HG03196 (cell line): ENCODE measurements around the gene LENG8.
"Not testable (repeated sequence)": the region's sequence is repeated elsewhere in the genome, so short reads cannot be mapped to it uniquely, and the experiment has no call there.

ENCODE experiments used
- ATAC-seq: cut with Tn5 transposase; IDR thresholded peaks from one replicate; pipeline ENCODE4 v1.9.1; 2021; ENCODE audit not compliant: unreplicated experiment

Gene LENG8

DNA sequence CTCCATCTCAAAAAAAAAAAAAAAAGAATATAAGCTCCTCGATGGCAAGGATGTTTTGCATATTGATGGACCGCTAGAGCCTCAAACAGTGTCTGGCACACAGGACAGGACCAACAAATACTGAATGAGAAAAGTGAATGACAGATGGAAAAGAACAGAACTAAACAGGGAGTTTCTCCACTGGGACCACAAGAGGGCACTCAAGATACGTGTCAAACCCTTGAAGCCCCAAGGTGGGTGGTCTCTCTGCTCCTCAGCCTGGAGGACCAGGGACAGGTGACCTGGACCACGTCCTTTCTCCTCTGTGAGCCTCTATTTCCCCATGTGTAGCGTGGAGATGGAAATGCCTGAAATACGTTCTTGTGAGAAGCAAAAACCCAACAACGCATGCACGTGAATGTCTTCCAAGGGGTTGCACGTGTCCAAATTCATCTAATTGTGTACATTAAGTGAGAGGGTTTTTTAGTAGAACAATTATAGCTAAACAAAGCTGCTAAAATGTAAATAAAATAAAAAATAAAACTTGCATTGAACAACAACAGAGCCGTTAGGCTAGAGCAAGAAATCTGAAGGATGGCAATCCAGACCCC, 29.8 kb downstream of the LENG8 start:
- ATAC-seq, result no peak

DNA sequence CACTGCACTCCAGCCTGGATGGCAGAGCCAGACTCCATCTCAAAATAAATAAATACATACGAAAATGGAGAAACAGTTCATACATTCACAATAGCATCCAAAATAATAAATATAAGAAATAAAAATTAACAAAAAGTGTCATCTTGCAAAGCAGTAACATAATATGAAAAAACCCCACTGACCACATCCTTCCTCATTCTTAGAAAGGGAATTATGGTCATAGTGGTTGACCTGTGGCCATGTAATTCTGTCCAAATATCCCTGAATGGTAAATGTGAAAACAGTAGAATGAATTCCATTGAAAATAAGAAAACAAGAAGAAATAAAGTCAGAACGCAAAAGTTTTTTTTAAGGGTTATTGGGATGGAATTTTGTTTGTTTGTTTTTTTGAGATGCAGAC, 31.1 kb downstream of the LENG8 start:
- ATAC-seq, result no peak

DNA sequence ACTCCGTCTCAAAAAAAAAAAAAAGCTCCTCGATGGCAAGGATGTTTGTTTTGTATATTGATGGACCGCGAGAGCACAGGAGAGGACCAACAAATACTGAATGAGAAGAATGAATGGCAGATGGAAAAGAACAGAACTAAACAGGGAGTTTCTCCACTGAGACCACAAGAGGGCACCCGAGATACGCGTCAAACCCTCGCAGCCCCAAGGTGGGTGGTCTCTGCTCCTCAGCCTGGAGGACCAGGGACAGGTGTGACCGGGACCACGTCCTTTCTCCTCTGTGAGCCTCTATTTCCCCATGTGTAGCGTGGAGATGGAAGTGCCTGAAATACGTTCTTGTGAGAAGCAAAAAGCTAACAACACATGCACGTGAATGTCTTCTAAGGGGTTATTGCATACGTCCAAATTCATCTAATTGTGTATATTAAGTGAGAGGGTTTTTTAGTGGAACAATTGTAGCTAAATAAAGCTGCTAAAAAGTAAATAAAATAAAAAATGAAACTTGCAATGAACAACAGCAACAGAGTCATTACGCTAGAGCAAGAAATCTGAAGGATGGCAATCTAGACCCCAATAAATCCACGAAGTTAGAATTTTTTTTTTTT, 32.4 kb downstream of the LENG8 start:
- ATAC-seq, result no peak

DNA sequence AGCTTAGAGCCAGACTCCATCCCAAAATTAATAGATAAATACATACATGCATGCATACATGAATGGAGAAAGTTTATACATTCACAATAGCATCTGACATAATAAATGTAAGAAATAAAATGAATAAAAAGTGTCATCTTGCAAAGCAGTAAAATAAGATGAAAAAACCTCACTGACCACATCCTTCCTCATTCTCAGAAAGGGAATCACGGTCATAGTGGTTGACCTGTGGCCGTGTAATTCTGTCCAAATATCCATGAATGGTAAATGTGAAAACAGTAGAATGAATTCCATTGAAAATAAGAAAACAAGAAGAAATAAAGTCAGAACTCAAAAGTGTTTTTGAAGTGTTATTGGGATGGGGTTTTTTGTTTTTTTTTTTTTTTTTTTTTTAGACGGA, 33.9 kb downstream of the LENG8 start:
- ATAC-seq, result no peak

DNA sequence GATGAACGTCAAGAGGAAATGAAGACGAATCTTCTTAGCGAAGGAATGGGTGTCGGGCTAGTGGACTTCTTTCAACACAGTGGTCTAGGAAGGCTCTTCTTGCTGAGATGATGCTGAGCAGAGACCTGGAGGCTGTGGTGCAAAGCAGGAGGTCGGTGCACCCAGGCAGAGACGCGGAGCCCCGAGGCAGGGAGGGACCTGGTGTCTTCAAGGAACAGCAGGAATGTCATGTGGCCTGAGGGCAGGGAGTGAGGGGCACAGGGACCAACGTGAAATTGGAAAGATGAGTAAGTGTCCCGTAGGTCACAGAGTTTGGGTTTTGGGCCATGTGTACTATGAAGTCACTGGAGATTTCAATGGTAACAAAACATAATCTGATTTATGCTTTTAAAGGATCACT, 35.5 kb downstream of the LENG8 start:
- ATAC-seq, result no peak

DNA sequence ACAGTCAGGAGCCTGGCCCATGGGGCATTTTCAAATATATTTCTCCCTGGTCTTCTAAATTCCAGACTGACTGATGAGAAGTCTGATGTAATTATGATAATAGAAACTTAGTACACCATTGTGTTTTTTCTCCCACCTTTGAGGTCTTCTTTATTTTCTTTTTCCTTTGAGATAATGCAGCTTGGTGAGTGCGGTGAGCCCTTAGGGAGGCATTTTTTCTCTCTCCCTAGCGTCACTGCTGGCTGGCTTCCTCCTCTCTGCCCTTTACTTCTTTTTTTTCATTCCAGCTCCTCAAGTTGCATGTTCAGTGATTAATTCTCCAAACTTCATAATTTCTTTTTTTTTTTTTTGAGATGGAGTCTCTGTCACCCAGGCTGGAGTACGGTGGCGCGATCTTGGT, 36.9 kb downstream of the LENG8 start:
- no peak for ATAC-seq

DNA sequence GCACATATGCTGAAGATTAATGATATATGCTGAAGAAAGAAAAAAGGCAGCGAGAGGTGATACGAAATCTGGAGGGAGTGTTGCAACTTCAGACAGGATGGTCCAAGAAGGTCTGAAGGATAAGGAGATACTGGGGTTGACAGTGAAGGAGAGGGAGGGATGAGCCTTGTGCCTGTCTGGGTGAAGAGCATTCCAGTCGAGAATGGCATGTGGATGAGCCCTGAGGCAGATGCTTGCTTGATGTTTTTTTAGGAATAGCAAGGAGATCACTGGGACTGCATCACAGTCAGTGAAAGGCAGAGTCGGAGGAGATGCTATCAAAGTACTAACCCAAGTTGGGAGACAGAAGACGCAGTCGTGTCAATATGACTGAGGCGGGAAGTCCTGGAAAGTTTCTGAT, 40.3 kb downstream of the LENG8 start:
- no peak for ATAC-seq

DNA sequence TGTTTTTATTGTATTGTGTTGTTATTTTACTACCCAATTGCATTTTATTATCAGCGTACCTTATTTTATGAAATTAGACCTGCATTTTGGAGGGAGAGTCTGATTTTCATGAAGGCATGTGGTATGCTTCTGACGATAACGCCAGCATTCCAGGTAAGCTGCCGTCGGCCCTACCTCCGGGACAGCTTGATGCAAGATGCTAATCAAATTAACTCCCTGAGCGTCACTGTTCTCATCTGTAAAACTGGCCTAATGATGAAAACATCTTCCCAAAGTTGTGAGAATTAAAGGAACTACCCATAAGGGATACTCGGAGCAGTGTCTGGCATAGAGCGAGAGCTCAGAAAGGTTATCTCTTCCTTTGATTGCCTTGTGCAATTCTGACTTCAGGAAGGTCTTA, 40.8 kb downstream of the LENG8 start:
- ATAC-seq, result no peak

DNA sequence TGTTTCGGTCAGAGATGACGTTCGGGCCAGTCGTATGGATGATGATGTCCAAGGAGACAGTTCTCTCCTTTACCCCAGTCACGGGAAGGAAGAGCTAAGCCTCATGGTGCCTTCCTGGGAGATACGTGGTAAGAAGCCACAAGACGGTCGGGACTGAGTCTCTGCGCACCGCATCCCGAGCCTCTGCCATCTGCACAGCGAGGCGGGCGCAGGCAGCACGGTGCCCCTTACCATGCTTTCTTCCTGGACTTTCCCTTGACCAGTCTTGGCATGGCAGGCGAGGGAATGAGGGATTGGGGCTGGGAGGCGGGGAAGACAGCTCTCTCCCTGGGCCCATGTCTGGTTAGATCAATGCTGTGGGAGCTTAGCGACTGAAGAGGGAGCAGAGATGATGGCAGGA, 43.6 kb downstream of the LENG8 start:
- no peak for ATAC-seq

DNA sequence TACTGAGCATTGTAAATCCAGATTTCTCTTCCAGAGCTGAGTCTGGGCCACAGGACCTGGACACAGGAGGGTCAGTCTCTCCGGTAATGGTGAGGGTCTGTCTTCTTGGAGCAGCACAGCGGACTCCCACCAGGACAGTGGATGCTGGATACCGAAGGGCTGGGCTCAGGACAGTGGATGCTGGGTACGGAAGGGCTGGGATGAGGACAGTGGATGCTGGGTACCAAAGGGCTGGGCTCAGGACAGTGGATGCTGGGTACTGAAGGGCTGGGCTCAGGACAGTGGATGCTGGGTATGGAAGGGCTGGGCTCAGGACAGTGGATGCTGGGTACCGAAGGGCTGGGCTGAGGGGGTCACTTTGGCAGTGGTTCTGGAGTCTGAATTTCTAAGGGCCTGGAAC, 44.1 kb downstream of the LENG8 start:
- not testable (repeated sequence) for ATAC-seq

DNA sequence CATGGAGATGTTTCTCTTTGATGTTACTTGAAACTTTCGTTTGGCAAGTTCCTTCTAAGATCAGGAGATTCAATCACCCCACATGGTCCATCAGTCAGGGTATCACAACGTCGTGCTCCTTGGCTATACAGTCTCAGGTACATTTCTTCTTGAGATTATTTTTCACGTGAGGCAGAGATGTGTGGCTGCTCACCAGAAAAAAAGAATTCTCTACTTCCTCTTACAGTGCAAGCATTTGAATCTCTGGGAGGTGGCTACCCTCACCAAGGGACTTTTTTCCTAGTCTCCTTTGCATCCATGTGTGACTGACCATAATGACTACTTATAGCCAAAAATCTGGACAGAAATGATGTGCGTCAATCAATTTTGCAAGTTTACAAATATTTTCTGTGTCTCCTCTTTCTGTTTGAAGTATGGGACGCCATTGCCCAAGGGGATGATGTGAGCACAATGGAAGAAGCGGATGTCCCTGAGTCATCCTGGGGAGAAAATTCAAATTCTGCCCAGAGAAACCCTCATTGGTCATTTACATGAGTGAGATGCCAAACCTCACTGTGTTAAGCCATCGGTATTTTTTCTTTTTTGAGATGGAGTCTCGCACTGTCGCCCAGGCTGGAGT, 45.1 kb downstream of the LENG8 start:
- no peak for ATAC-seq

DNA sequence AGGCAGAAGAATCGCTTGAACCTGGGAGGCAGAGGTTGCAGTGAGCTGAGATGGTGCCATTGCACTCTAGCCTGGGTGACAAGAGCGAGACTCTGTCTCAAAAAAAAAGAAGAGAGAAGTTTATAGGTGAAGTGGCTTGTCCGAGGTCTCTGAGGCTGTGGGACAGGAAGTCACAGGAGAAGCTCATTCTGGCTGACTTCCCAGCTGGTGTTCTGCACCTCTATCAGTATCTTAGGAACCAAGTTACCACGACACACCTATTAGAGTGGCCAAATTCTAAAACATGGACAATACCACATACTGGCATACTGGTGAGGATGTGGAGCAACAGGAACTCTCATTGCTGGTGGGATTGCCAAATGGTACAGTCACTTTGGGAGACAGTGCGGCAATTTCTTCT, 46.3 kb downstream of the LENG8 start:
- not testable (repeated sequence) for ATAC-seq

DNA sequence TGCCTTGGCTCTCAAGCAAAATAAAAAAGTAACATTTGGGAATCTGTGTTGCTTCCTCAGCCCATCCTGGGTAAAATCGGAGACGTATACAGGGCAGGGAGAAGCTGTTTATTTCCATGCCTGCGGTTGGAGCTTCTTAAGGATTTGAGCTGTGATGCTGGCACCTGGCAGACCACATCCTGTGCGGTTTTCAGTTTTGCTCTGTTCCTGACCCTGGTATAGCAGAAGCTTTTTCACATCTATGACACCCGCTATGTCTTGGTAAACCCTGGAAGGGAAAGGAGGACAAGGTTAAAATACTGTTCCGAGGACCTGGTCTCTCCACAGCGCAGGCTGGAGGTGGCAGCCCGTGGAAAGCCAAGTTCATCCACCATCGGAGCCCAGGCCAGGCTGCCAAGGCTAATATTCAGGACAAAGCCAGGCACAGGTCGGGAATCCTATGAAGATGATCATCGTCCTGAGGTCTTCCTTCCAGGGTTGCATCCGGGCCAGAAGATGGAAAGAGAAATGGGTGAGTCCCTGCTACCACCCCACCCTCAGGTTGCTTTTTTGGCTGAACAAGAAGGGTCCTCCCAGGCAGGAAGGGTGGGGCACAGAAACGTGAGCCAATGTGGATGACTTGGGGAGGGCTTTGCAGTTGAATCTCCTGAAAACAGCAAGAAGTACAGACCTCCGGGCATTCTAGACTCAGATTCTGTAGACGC, 48.9 kb downstream of the LENG8 start:
- ATAC-seq, result not testable (repeated sequence)

DNA sequence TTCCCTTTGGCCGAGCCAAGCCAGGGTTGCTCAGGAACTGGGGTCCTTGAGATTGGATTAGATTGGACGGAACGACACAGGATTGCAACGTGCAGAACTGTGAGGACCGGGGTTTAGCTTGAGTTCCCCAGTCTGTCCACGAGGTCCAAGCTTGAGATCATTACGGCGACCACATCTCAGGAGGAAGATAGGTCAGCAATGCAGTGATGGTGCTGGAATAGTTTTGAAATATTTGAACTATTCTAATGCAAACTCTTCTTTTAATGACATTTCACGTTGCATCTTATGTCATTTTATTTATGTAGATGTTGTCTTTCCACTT, 49.4 kb downstream of the LENG8 start:
- ATAC-seq, result not testable (repeated sequence)

DNA sequence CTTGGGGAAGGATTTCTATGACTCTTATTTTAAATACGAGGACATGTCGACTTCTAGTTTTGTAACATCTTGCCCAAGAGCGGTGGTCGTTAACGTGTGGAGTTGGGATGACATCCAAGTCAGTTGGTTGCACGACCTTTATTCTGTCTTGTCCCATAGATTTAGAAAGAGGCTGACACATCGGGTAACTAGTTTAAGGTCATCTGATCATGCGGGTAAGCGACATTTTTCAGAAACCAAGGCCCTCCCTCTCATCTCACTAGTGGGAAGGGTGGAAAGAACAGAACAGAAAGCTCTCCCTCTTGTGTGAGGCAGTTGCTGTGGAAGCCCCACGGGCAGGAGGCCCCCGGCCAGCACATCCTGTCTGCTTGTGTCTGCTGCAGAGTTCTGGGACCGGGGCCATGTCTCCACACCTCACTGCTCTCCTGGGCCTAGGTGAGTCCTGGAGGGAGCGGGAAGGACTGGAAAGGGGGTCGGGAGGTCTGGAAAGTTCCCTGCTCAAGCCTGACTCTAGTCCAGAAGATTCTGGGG, 53.6 kb downstream of the LENG8 start, which contains the start of gene LAIR2:
Gene LAIR2, plus strand, starts transcription at position 314 of the 531 bp plus-strand sequence. Its CDS starts 88 bp downstream, at position 402.
- no peak for ATAC-seq

DNA sequence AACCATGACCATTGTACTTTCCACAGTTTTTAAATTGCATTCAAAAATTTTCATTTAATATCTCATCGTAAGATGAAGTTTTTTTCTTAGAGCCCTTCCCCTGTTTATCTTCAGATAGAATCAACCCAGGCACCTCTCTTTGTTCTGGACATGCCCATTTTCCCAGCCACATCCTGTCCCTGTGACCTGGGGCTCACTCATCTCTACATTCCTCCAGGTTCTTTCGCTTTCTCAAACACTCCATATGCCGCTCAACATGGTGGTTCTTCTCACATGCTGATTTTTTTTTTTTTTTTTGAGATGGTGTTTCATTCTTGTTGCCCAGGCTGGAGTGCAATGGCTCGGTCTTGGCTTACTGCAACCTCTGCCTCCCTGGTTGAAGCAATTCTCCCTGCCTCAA, 56.5 kb downstream of the LENG8 start:
- ATAC-seq, result not testable (repeated sequence)

DNA sequence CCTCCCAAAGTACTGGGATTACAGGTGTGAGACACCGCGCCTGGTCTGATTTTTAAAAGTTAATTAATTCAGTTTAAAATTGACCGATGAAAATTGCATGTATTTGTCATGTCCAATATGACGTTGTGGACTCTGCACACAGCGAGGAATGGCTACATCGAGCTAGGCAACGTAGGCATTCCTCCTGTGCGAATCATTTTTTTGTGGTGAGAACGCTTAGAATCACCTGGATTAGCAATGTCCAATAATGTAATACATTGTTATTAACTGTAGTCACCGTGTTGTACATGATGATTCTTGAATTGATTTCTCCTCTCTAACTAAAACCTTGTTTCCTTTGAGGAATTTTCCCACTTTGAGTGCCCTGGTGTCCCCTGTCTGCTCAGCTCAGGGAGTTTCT, 57.1 kb downstream of the LENG8 start:
- no peak for ATAC-seq

DNA sequence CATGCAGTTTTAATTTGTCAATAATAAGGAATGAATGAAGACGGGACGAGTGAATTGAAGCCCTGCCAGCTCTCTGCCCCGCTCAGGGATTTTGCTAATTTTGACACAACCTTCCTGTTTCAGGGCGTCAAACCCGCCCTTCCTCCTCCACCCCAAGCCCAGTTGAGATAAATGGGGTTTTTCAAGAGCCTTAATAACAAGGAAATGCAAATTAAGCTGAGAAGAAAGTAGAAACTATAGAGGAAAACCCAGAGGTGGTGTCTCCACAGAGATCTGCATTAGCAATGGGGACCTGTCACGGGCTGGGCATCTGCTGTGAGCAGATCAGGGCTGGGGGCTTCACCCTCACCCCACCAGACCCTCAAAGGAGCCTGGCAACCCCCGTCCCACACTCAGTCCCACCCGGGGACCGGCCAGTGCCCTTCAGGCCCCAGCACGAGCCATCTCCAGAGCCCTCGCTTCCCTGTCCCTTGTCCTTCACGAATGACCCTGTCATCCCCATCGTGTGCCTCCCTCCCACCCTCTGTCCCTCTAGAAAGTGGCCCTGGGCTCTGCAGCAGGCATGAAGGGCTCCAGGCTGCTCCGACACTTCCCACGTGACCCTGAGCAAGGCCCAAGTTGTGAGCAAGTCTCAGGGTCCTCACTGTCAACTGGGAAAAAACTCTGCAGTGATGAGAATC, 58.2 kb downstream of the LENG8 start:
- not testable (repeated sequence) for ATAC-seq

DNA sequence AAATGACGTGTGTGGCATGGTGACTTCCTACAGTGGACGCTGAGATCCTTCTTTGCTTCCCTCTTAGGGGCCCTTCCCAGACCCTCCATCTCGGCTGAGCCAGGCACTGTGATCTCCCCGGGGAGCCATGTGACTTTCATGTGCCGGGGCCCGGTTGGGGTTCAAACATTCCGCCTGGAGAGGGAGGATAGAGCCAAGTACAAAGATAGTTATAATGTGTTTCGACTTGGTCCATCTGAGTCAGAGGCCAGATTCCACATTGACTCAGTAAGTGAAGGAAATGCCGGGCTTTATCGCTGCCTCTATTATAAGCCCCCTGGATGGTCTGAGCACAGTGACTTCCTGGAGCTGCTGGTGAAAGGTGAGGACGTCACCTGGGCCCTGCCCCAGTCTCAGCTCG, 58.8 kb downstream of the LENG8 start:
- no peak for ATAC-seq

DNA sequence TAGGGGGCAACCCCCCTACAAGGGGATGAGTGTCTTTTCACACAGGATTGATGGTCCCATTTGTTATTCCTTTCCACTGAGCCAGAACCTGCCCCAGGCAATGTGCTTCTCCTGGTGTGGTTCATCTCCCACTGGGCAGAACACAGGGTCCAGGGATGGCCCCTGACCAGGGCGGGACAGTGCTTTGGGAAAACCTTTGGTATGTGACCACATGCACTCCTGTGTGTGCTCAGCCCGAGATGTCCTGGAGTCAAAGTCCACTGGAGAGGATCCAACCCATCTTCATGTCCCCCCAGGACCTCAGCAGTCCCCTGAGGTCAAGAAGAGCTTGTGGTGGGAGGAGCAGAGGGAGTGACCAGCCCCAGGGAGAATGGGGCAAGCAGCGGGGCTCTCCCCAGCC, 59.5 kb downstream of the LENG8 start:
- ATAC-seq, result not testable (repeated sequence)

DNA sequence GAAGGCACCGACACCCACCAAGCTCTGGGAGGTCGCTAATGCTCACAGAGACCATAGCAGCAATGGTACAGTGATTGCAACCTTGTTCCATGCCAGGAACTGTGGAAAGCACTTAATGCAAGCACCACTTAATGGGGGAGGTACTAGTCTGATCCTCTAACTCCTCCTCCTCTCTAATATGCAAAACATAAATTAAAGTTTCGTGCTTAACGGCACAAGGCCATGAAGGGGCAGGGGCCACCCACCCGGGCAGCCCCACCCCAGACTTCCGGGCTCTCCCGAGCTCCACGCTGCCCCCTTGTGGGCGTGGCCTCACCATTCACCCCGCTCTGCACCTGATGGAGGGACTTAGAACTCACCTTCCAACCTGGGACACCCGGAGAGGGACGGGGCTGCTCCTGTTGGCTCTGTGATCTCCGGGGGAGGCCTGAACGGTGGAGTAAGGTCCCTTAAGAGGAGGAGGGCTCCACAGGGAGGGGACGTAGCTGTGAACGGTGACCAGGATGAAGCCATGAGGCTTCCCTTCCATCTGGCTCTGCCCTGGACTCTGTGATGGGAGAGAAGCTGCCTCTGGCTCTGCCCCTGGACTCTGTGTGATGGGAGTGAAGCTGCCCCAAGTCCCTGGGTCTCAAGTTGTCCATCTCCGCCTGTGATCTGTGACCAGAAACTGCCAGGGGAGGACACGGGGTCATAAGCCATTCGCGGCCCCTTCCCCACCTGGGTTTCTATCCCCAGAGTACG, 60.4 kb downstream of the LENG8 start:
- ATAC-seq, result not testable (repeated sequence)
